ENCODE data around the gene SLC6A12.
A peak's percentile ranks its signal among the peaks of the same experiment; 100 is the strongest.
"Not testable (repeated sequence)": the region's sequence is repeated elsewhere in the genome, so short reads cannot be mapped to it uniquely, and the experiment has no call there.

The SLC6A12 gene

DNA sequence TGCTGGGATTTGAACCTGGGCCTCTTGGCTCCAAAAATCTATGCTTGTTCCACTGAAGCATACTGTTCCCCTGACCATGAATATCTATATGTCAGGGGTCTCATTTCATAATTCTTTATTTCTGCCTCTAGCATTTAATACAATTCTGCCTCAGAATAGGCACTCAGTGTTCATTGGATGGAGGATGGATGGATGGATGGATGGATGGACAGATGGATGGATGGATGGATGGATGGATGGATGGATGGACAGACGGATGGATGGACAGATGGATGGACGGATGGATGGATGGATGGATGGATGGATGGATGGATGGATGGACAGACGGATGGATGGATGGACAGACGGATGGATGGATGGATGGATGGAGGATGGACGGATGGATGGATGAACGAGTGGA lies 3.1 kb upstream of the SLC6A12 start:
- DNase-seq (ENCODE audit: low spot score): not testable (repeated sequence)

DNA sequence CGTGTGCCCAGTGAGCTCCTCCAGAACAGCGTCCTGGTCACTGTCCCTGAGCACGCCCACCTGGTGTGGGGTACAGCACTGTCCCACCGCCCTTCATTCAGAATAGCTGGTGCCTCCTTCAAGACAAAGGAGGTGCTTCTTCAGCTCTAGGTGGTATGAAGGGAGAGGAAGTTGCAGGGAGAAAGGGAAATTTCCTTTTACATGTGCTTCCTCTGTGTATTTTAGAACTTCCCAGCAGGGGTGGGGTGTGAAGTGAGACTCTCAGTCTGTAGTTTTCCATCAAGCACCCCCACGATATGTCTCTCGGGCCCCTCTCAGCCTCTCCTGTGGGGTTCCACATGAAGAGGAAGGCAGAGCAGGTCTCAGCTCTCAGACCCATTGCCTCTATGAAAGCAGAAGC lies 1.2 kb upstream of the SLC6A12 start:
- no peak for DNase-seq (ENCODE audit: low spot score)

DNA sequence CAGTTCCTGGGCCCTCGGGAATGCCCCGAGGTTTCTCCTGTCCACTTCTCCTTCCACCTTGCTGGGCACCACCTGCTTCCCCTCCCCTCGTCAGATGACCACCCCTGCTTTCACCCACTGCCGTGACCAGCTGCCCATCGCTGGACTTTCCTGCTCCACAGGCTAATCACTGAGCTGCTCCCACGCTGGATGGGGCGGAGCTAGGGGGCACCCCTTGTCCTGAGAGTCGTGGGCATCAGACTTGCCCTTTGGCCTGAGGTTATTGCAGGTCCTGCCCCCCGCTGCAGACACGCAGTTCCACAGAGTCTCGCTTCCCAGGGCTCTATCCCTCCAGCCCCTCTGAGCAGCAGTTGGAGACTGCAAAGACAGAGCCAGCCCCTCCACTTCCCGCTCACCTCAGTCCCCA lies 427 bp downstream of the SLC6A12 start:
- no peak for DNase-seq (ENCODE audit: low spot score)

DNA sequence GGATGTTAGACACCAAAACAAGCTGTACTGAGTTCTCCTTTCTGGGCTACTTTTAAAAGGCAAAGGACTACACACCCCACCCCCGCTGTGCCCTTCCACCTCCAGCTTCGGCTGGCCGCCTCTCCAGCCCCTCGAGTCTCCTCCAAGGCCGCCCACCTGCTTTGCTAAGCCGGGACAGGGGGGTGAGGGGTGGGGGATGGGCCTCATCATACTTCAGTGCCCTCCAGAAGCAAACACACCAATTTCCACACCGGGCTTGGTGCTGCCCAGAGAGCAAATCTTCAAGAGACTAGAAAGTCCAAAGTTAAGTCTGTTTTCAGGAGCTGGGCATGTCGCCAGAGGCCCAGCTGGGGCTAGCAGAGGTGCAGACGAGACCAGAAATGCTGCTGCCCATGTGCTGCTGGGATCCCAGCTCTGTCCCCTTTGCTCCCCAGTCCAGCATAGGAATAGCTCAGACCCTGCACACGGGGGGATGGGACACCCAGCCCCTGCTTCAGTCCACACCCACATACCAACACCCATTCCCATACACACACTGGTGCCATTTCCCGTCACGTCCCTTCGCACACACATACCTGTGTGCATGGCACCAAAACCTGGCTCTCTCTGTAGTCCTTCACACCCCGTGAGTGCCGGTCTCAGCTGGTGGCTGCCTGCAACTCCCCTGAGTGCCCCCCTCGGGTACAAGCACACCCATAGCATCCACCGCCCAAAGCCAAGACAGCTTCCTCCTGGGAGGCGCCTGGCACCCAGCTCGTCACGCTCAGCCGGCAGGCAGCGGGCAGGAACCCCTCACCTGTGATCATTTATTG lies 1.0 kb downstream of the SLC6A12 start:
- no peak for DNase-seq (ENCODE audit: low spot score)

DNA sequence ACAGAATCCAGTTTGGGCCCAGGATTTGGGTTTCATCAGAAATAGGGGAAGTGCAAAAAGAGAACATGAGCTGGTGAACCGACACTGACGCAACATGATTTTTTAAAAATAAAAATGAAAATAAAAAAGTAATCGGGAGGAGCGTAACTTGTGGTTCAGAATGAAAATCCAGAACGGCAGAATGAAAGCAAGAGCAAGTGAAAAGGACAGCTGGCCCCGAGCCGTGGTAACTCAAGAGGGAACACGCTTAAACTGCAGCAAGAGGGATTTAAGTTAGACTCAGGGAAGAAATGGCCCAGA lies 1.6 kb downstream of the SLC6A12 start:
- no peak for DNase-seq (ENCODE audit: low spot score)

DNA sequence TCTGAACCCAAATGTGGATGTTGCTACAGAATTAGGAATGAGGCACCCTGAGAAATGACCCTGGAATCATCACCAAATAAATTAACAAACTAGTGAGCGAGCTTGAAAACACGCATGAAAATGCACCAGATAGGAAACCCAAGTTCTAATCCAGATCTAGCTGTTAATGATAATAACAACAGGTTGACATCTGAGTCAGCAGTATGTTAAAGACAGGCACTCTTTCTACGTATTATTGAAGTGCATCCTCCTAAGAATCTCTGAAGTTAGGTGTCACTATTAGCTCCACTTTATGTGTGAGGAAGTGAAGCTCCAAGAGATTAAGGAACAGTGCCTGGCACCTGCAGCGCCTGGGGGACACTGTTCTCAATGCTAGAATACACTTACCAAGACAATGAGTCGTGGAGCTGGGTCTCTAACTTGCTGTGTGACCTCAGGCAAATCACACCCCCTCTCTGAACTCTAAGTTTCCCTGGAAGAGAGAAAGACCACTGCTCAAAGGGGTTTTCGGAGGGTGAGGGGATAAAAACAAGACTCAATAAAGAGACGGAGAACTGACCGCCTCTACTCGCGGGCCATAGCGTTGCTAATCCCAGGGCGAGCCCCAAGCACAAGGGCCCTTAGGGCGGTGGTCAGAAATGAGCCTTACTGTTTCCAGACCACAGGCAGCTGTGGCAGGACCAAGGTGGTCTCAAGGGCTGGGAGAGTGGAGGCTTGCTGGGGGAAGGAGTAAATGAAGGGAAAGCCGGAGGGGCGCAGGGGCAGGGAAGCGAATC lies 2.1 kb downstream of the SLC6A12 start:
- DNase-seq (ENCODE audit: low spot score): no peak

DNA sequence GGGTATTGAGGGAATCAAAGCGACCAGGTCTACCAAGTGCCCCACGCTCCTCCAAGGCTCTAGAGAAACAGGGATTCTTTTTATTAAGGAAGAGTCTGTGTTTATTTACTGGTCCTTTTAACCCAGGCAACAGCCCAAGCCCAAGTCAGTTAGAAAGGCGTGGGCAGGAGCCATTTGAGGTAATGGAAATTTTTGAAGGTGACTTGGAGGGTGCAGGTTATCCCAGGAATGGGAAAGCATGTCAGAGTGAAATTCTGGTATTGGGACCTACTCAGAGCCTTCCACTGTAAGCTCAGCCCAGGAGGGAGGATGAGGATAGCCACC lies 2.9 kb downstream of the SLC6A12 start:
- no peak for DNase-seq (ENCODE audit: low spot score)

DNA sequence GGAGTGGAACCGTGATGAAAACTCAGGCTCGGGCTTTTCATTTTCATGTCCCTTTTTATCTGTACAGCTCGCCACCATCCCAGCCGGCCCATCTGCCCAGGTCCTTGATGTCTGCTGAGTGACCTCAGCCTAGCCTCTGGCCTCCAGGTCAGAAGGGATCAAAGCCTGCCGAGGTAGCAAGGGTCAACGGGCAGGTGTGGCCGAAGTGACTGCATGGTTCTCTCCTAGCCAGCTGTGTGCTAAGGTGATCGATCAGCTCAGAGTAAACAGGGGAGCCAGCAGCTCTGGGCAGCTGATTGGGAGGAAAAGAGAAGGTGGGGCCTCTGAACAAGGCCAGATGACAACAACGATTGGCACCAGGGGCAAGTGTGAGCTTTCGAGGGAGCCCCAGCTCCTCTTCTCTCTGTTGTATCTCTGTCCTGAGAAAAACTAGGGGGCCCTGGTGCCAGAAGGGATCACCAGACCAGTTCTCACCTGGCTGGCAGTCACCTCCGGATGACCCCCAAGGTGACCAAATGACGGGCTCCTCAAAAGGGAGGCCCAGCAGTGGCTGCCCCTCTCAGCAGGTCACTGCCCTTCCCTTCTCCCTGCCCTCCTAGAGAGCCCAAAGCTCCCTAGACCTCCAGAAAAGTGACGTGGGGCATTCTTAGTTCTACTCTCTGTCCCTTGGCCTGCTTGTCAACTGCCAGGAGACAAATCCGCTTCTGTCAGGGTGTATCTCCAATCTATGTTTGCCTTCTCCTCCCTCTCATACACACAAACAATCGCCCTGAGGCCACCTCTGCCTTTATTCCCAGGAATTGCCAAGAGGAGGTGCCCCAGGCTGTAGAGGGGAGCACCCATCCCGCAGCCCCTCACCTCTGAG lies 3.4 kb downstream of the SLC6A12 start:
- DNase-seq (ENCODE audit: low spot score): no peak

DNA sequence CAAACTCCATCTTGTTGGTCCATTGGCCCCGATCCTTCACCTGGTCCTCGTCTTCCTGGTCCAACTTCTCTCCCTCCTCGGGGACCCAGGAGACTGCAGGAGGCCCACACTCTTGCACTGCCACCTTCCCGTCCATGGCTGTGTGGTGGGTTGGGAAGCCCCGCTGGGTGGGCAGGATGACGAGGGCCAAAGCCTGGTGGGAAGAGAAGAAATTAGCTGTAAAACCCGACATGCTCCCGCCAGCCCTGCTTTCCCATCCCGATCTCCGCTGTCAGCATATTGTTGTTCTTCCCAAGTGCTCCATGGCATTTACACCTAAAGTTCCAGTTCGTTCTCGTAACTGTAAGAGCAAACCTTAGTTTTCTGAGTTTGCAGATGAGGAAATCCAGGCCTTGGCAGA lies 4.1 kb downstream of the SLC6A12 start:
- no peak for DNase-seq (ENCODE audit: low spot score)

DNA sequence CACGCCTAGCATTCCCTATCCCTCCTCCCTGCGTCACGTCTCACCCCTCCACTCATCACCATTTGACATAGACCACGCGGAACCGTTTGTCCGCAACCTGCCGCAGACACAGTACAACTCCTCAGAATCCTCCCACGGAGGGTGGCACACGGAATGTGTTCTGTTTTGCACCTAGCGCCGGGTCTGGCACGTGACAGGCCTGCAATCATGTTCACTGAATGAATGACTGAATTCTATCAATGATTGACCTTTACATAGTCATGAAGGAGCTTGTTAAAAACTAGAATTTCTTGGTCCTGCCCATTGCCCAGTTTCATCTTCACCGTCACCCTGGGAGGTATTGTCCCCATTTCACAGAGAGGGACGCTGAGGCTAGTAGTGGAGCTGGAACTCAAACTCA lies 4.7 kb downstream of the SLC6A12 start:
- no peak for DNase-seq (ENCODE audit: low spot score)

DNA sequence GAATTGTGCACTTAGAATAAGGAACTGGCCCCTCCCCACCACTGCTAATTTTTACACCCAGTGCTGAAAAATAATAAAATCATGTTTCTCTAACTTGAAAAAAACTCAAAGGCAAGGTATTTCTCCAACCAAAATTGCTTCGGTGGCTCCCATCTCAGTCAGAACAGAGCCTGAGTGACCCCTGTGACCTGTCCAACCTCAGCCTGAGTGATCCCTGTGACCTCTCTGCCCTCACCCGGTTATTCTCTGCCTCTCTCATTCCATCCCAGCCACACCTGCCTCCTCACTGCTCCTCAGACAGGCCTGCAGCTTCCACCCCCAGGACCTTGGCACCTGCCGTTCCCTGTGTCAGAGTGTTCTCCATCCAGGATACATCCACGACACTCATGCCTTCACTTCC lies 5.1 kb downstream of the SLC6A12 start:
- DNase-seq (ENCODE audit: low spot score): no peak

DNA sequence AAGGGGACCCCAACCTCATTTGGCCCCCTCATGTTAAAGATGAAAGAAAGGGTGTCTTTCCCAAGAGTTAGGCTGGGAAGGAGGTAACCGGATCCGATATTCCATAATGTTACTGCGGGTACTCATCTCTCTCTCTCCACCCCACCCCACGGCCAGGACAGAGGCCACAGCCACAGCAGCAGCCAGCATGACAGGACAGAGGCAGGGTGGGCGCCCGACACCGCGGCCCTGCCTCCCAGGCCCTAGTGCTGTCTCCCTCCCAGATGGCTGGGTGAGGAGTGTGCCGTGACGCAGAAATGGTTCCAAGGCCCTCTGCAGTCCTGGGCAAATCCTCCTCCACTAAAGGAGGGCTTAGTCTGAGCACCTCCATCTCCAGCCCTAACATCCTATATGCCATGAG lies 6.2 kb downstream of the SLC6A12 start:
- no peak for DNase-seq (ENCODE audit: low spot score)

DNA sequence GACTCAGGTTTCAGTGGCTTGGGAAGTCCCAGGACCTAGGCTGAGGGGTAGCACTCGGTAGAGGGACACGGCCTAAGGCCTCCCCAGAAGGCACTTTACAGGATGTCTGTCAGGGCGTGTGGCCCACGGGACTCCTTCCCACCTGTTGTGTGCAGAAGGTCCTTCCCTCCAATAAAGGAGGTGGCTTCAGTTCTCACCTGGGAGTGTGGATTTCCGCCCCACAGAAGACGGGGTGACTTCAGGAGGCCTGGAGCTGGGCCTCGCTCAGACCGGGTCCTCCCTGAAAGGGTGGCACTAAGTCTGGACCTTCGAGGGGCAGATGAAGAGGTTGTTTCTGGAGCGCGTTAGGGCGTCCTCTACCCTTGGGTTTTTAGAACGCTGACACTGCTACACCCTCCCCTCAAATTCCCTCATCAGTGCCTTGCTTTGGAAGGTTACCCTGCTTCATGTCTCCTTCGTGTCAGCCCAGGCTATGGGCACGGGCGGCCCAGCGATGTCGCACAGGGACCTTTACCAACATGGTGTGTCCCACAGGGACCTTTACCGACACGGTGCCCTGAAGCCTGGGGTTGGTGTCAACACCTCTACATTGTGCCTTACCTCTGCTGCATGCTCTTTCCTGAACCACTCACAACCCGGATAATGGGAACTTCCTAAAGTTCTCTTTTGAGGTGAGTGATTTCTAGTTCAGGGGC lies 7.1 kb downstream of the SLC6A12 start:
- no peak for DNase-seq (ENCODE audit: low spot score)

DNA sequence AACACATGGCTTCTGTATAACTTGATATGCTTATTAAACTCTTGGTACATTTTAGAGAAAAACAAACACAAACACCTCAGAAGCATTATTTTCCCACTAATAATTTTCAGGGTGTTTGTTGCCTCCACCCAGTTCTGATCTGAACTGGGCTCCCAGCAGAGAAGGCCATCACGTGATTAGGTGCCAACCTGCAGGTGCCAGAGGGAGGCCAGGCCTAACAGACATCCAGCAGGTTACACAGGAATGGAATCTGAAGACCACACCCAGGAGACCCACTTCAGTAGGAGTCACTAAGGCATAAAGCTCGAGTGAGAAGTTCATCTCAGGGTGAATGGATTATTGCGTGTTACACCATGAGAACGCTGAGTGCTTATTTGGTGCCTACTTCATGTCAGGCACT lies 8.9 kb downstream of the SLC6A12 start:
- no peak for DNase-seq (ENCODE audit: low spot score)

DNA sequence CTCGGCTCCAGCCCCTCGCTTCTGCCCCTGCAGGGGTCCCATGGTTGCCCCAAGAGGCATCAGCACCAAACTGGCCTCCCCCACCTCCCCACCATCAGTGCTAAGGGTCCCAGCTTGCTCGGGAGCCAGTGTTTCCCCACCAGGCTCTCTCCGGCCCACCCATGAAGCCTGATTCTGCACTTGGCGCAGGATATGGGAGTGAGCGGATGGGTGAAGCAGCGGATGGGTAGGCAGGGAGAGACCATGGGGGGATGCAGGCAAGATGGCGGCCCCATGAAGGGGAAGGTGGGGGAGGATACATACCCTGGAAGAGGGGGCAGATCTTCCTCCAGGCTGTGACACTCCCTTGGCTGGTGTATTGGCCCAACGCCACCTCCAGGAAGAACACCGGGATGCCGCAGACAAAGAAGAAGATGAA lies 9.7 kb downstream of the SLC6A12 start:
- no peak for DNase-seq (ENCODE audit: low spot score)

DNA sequence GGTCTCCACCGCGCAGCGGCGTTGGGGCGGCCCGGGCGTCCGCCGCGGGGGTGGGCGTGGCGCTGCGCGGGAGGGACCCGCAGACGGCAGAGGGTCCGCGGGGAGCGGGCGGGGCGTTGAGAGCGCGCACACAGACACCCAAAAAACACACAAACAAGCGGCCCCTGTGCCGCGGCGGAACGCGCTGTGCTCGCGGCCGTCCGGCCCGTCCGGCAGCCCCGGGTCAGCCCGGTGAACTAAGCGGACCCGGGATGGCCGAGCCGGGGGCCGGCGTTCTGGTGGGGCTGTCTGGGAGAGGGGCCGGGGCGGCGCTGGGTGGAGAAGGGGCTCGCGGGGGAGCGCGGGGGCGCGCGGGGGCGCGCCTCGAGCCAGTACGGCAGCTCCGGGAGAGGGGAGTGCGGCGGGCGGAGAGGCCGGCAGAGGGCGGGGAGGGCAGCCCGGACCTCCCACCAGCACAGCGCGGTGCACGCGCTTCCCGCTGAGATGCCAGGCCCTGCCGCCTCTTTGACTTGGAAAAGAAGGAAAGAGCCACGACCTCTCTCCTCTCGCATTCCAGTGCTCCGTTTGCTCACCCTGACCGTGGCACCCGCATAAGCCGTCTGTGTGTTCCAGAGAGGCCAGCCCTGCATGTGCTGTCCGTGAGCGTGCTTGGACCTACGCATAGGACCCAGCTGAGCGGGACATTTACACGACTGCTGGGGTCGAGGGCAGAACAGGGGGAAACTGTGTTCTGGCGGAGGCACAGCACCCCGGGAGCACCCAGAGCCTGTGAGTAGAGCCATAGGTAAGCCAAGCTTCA lies 10.3 kb downstream of the SLC6A12 start:
- peak; percentile 60 for DNase-seq (ENCODE audit: low spot score)

DNA sequence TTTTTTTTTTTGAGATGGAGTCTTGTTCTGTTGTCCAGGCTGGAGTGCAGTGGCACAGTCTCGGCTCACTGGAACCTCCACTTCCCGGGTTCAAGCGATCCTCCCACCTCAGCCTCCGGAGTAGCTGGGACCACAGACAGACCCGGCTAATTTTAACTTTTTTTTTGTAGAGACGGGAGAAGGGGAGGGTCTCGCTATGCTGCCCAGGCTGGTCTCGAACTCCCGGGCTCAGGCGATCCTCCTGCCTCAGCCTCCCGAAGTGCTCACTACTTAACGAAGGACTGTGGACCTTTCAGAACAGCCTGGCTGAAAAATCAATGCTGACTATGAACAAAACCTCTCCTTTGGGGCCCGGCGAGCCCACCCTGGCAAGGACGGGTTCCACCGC lies 10.9 kb downstream of the SLC6A12 start:
- DNase-seq (ENCODE audit: low spot score): no peak

DNA sequence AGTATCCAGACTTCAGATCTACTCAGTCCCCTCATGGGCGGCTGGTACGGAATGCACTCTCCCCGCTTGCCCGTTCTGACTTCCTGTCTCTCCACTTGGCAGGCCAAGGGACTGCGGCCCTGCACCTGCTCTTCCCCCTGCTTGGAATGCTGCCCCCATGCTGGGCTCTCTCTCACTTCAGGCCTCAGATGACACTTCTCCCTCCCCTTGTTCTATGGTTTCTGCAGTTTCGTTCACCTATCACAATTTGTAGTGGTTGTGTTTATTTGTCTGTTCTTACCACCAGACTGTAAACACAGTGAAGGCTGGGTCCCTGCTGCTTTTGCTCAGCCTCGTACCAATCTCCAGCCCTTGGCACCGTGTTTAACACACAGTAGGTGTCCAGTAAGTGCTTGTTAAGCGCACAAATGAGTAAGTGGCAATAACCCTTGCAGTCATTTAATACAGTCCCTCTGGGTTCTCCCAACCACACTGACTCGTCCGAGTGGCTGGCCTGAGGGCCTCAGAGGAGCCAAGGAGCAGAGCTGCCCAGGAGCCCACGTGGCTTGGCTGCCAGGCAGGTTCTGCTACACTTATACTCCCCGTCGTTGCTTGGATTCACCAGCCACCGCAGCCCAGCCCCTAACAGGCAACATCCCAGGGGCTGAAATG lies 11.8 kb downstream of the SLC6A12 start:
- DNase-seq (ENCODE audit: low spot score): peak; percentile 56

DNA sequence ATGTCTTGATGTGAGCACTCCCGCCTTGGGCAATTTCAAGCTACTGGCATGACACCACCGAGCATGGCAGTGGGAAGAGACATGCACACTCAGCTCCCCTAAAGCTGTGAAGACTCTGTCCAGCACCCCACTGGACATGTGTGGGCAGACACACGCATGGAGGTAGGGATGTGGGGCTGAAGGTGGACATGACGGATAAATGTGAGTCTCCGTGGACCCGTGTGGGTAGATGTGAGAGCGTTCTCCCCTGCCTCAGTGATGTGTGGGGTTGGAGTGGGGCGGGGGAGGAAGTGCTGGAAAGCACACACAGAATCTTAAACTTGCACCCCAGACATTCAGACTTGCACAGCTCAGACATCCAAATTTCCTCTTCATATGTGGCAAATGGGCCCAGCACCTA lies 12.6 kb downstream of the SLC6A12 start:
- DNase-seq (ENCODE audit: low spot score): no peak

DNA sequence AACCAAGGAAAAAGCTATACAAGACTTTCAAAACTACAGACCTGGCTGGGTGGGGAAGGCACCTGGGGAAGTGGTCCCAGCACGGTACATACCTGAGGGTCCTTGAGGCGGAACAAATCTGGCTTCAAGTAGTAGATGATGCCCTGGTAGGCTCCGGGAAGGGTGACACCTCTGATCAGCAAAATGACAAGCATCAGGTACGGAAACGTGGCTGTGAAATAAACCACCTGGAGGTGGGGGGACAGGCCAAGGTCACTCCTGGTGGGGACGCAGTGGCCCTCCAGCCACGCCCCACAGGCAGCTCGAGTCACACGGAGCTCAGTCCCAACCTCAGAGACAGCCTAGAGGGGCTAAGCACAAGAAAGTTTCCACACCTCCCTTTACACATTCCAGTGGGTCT lies 15.3 kb downstream of the SLC6A12 start:
- DNase-seq (ENCODE audit: low spot score): no peak

Data from Ammon's horn (tissue), 1 donor.